Transverse colon (tissue), 4 donors: ENCODE results near the gene STAP2. TPM values are rescaled to one million over a fixed set of nuclear protein-coding genes. Genes with fewer than 3 reads are reported as not detected.
"Not testable (repeated sequence)": the region's sequence is repeated elsewhere in the genome, so short reads cannot be mapped to it uniquely, and the experiment has no call there.

Source experiments
- DNase-seq: peaks from one replicate; pipeline ENCODE4 v3.0.0-alpha.2; 2019
- H3K27ac ChIP-seq, 4 donors: fragments of 200-600 bp; sonication (generic); 2 replicates each; pipeline ENCODE4 v1.5.1; 2016 to 2018; ENCODE audit warnings: inconsistent platforms in 4 of 4
- H3K27me3 ChIP-seq: fragments of 200-600 bp; sonication (generic); 2 replicates; pipeline ENCODE4 v1.5.1; 2017; ENCODE audit warnings: inconsistent platforms
- H3K36me3 ChIP-seq, 4 donors: fragments of 200-600 bp; sonication (generic); 2 replicates each; pipeline ENCODE4 v1.5.1; 2017 to 2019; ENCODE audit warnings: inconsistent platforms in 4 of 4
- H3K4me1 ChIP-seq, 4 donors: fragments of 200-600 bp; sonication (generic); 2 replicates each; pipeline ENCODE4 v1.5.1; 2017 to 2020; ENCODE audit warnings: inconsistent platforms in 4 of 4
- H3K4me3 ChIP-seq, 4 donors: fragments of 200-600 bp; sonication (generic); 1 replicate in 1 of 4; 2 replicates in 3 of 4; pipeline versions ENCODE4 v1.5.1 to v1.6.1; 2017 to 2019; ENCODE audit warnings: inconsistent platforms in 4 of 4
- H3K9me3 ChIP-seq, 2 donors: fragments of 200-600 bp; sonication (generic); 2 replicates each; pipeline ENCODE4 v1.5.1; 2017 to 2019; ENCODE audit warnings: inconsistent platforms in 2 of 2
- CTCF ChIP-seq, 5 experiments: fragments of 200-600 bp in 3 of 5; fragments of 450-650 bp in 2 of 5; sonication (generic) in 3 of 5; IDR thresholded peaks; 1 replicate in 2 of 5; 2 replicates in 3 of 5; pipeline ENCODE4 v1.5.1; 2016 to 2017; ENCODE audit warnings: antibody characterized with exemption in 5 of 5, inconsistent platforms in 3 of 5, mild to moderate bottlenecking in 2 of 5, moderate library complexity in 1 of 5
- EP300 ChIP-seq: sonication (generic); formaldehyde crosslinking; IDR thresholded peaks from one replicate; pipeline ENCODE4 v1.6.1; 2017; ENCODE audit warnings: antibody characterized with exemption, low read depth
- POLR2A ChIP-seq: fragments of 450-650 bp; IDR thresholded peaks from one replicate; pipeline ENCODE4 v1.6.1; 2016; ENCODE audit warnings: antibody characterized with exemption, mild to moderate bottlenecking, moderate library complexity
- POLR2AphosphoS5 ChIP-seq, 3 donors: sonication (generic); formaldehyde crosslinking; IDR thresholded peaks; one replicate each; pipeline ENCODE4 v1.6.1; 2016; ENCODE audit warnings: antibody characterized with exemption in 3 of 3
- WGBS, 2 donors: methylation state at CpG; one replicate each; pipeline ENCODE4 v1.1.5; 2018; ENCODE audit warnings: low coverage in 1 of 2; 5-methylcytosine and 5-hydroxymethylcytosine counted together
- in situ Hi-C, 4 donors: fragments of 200-750 bp; cut with MboI; loops; one replicate each; pipeline versions ENCODE4 v1.15.0 to v1.15.1; 2017; ENCODE audit warnings: low sequenced_read_pairs in 3 of 4, low pct_ligation_motif_present in 1 of 4, low pct_unique_long_range_greater_than_20kb in 1 of 4
- intact Hi-C: fragments of 100-400 bp; cut with DNase I; formaldehyde crosslinking; loops from one replicate; pipeline ENCODE4 v1.15.1; 2023; ENCODE audit warnings: low total_unique reads
- total RNA-seq, 4 donors: library from RNA; depleted of rRNA; stranded (reverse); fragments of >200 nt; gene quantifications; one replicate each; pipeline ENCODE4 v1.1.0, GENCODE V29; 2016

Gene STAP2
- total RNA-seq, 4 donors from 2014 or later: 146 to 680 (median 245) TPM

- H3K9me3 ChIP-seq: no peaks in the 10 kb centered on the region
- no peak overlapping the region for H3K4me3 ChIP-seq
- H3K4me1 ChIP-seq: peaks cover 4 to 21% (median 6%) of the 10 kb centered on the region in 4 donors
- TF ChIP-seq EP300 (no peak), POLR2A (no peak), POLR2AphosphoS5 (IDR thresholded peaks at IDR 0.05) (no peak), CTCF (IDR thresholded peaks at IDR 0.05) (no peak)
- intact Hi-C loops (no loop called here), in situ Hi-C loops (no loop called here)
- no peak overlapping the region for H3K27ac ChIP-seq
- peaks cover 5% of the 10 kb centered on the region for H3K27me3 ChIP-seq
- no peaks in the 10 kb centered on the region for H3K36me3 ChIP-seq
- no peak for DNase-seq
- WGBS, 2 donors: 95% methylated on average over 19 of the region's 19 CpGs; no CpG with 5 or more reads in 1 of the 2 donors
These were observed 8.8 kb downstream of the STAP2 start for GRCh38 chr19:4329858-4330257.

GRCh38 chr19:4328991-4329681 is 9.5 kb downstream of the STAP2 start:
- Histone ChIP-seq H3K4me3 (peak overlapping the region; percentile 3 to 33 (median 16)), H3K27ac (peak overlapping the region in 3 of 4 donors; percentile 22 to 53 (median 24))
- in situ Hi-C loops: not testable (repeated sequence)

DNA sequence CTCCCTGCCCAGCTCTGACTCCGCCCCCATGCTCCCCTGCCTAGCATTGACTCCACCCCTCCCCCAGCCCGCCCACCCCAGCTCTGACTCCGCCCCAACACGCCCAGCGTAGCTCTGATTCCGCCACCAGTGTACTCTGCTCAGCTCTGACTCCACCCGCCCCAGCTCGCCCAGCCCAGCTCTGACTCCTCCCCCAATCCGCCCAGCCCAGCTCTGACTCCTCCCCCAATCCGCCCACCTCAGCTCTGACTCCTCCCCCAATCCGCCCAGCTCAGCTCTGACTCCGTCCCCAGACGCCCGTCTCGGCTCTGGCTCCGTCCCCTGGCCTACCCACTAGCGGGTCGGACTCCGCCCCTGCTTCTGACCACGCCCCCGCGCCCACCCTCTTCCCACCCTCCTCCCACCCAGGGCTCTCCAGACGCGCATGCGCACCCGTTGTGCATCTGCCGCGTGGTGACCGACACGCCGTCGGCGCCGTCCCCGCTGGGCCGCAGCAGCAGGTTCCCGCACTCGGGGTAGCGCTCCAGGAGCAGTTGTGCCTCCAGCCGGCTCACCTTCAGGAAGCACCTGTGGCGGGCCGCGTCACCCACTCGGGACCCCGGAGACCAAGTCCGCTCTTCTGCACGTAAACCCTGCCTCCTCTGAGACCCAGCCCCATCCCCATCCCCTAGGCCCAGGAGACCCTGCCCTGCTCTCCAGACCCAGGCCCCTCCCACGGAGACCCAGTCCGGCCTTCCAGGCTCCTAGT is 10.2 kb downstream of the STAP2 start:
- DNase-seq: peak; percentile 96
- peak in 1 of 3 donors; percentile 12 for TF ChIP-seq POLR2AphosphoS5 (IDR thresholded peaks at IDR 0.05)
- TF ChIP-seq EP300: no peak
- Histone ChIP-seq H3K4me3 (peak overlapping the region; percentile 8 to 33 (median 16)), H3K27ac (peak overlapping the region in 3 of 4 donors; percentile 22 to 59 (median 53)), H3K36me3 (no peaks in the 10 kb centered on the region), H3K9me3 (no peaks in the 10 kb centered on the region), H3K4me1 (peaks cover 4 to 21% (median 6%) of the 10 kb centered on the region in 4 donors), H3K27me3 (peaks cover 5% of the 10 kb centered on the region)
- intact Hi-C loops (no loop called here), in situ Hi-C loops (no loop called here)
- WGBS, 2 donors: 39% methylated on average over 48 of the region's 49 CpGs; no CpG with 5 or more reads in 1 of the 2 donors

More at GRCh38 chr19:4328991-4329681, 9.5 kb downstream of the STAP2 start:
- H3K36me3 ChIP-seq, H3K27me3 ChIP-seq, DNase-seq, intact Hi-C loops, H3K9me3 ChIP-seq: not testable (repeated sequence)
- H3K4me1 ChIP-seq: peaks cover 4 to 21% (median 6%) of the 10 kb centered on the region in 4 donors
- WGBS, 2 donors: 62 to 80% methylated on average over 1 to 35 of the region's 35 CpGs

DNA sequence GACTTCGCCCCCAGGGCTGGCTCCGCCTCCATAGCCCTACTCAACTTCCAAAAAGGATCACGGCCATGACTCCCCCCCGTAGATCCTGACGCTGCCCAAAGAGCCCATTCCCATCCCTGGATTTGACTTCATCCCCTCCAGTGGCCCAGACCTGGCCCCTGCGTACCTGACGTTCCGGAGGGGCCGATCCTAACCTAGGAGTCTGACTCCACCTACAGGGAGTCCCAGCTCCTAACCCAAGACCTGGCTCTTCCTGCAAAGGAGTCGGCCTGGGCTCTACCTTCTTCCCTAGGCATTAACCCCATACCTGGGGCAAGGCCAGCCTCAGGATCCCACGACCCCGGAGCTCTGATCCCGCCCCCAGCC is 10.8 kb downstream of the STAP2 start:
- intact Hi-C loops: no loop called here

More for the DNA sequence above, 10.8 kb downstream of the STAP2 start:
- Histone ChIP-seq H3K4me1 (peaks cover 4 to 21% (median 6%) of the 10 kb centered on the region in 4 donors), H3K27me3 (peaks cover 5% of the 10 kb centered on the region), H3K9me3 (no peaks in the 10 kb centered on the region), H3K27ac (peak overlapping the region in 3 of 4 donors; percentile 25 to 59 (median 52)), H3K36me3 (no peaks in the 10 kb centered on the region), H3K4me3 (peak overlapping the region; percentile 8 to 21 (median 12))
- TF ChIP-seq CTCF (IDR thresholded peaks at IDR 0.05): no peak
- peak in 1 of 3 donors; percentile 15 for TF ChIP-seq POLR2AphosphoS5 (IDR thresholded peaks at IDR 0.05)
- TF ChIP-seq POLR2A: no peak
- TF ChIP-seq EP300: no peak
- in situ Hi-C loops: no loop called here
- no peak for DNase-seq
- WGBS, 2 donors: 0 to 35% methylated on average over 1 to 12 of the region's 13 CpGs
